GM18951 (cell line): Measurements from ENCODE around the gene MCC.

Experiments
- POLR2A ChIP-seq: IDR thresholded peaks from 4 replicates; pipeline ENCODE4 v1.6.1; 2011; ENCODE audit warnings: mild to moderate bottlenecking; ENCODE audit not compliant: insufficient read length, insufficient read depth; ENCODE audit errors: extremely low read depth
- in situ Hi-C: fragments of 300-500 bp; cut with MboI; formaldehyde crosslinking; loops from one replicate; pipeline ENCODE4 v1.12.0; 2022; ENCODE audit warnings: low sequenced_read_pairs, mixed read lengths, inconsistent platforms; ENCODE audit not compliant: unreplicated experiment

MCC gene

GRCh38 chr5:113164021-113164420 lies 324.2 kb downstream of the MCC start:
- in situ Hi-C loops = no loop called here
- TF ChIP-seq POLR2A = no peak

- in situ Hi-C loops = no loop called here
- no peak for TF ChIP-seq POLR2A
Measured at GRCh38 chr5:113163328-113163727, 324.9 kb downstream of the MCC start.

GRCh38 chr5:113162770-113163169 lies 325.5 kb downstream of the MCC start:
- in situ Hi-C loops = no loop called here
- TF ChIP-seq POLR2A = no peak

- in situ Hi-C loops = no loop called here
- TF ChIP-seq POLR2A = no peak
Measured at GRCh38 chr5:113162208-113162607, 326.0 kb downstream of the MCC start.

- in situ Hi-C loops = no loop called here
- TF ChIP-seq POLR2A = no peak
Measured at GRCh38 chr5:113161806-113162205, 326.4 kb downstream of the MCC start.

GRCh38 chr5:113157886-113158285 lies 330.4 kb downstream of the MCC start:
- in situ Hi-C loops = no loop called here

GRCh38 chr5:113156271-113156877 lies 331.9 kb downstream of the MCC start:
- TF ChIP-seq POLR2A = no peak
- in situ Hi-C loops = no loop called here

More at GRCh38 chr5:113157886-113158285, 330.4 kb downstream of the MCC start:
- no peak for TF ChIP-seq POLR2A

GRCh38 chr5:113153512-113154097 lies 334.6 kb downstream of the MCC start:
- no peak for TF ChIP-seq POLR2A

GRCh38 chr5:113152380-113152740 lies 335.9 kb downstream of the MCC start:
- in situ Hi-C loops = no loop called here
- TF ChIP-seq POLR2A = no peak

More at GRCh38 chr5:113153512-113154097, 334.6 kb downstream of the MCC start:
- in situ Hi-C loops = no loop called here

- no peak for TF ChIP-seq POLR2A
- in situ Hi-C loops = no loop called here
Measured at GRCh38 chr5:113151641-113152379, 336.4 kb downstream of the MCC start.

GRCh38 chr5:113150821-113151220 lies 337.4 kb downstream of the MCC start:
- TF ChIP-seq POLR2A = no peak
- in situ Hi-C loops = no loop called here

GRCh38 chr5:113150221-113150620 lies 338.0 kb downstream of the MCC start:
- in situ Hi-C loops = no loop called here
- TF ChIP-seq POLR2A = no peak

- in situ Hi-C loops = no loop called here
- TF ChIP-seq POLR2A = no peak
Measured at GRCh38 chr5:113147537-113147936, 340.7 kb downstream of the MCC start.

- in situ Hi-C loops = no loop called here
- no peak for TF ChIP-seq POLR2A
Measured at GRCh38 chr5:113147101-113147508, 341.1 kb downstream of the MCC start.

- no peak for TF ChIP-seq POLR2A
- in situ Hi-C loops = no loop called here
Measured at GRCh38 chr5:113145757-113146387, 342.4 kb downstream of the MCC start.
